Astrocyte (in vitro differentiated cells and primary cell): ENCODE data around the gene NSD2. TPM values are rescaled to one million over a fixed set of nuclear protein-coding genes. Genes with fewer than 3 reads are reported as not detected.

Experiments used
- DNase-seq: peaks from one replicate; pipeline ENCODE4 v3.0.0-alpha.2; 2010; ENCODE audit warnings: low read depth
- FAIRE-seq: peaks from 2 replicates; lab custom pipeline; 2011; peaks lifted over from hg19 to GRCh38; lab: Jason Lieb, UNC
- H2AFZ ChIP-seq: 2 replicates; pipeline ENCODE4 v1.6.0; 2012; ENCODE audit warnings: low read depth, low read length, inconsistent platforms
- H3K27ac ChIP-seq: 2 replicates; pipeline ENCODE4 v1.5.1; 2011; ENCODE audit warnings: low read depth, low read length, inconsistent platforms
- H3K27me3 ChIP-seq: 2 replicates; pipeline ENCODE4 v1.6.0; 2011; ENCODE audit warnings: low read length, inconsistent platforms; ENCODE audit not compliant: insufficient read depth
- H3K36me3 ChIP-seq: 2 replicates; pipeline ENCODE4 v1.5.1; 2011; ENCODE audit warnings: low read length, inconsistent platforms; ENCODE audit not compliant: insufficient read depth
- H3K4me1 ChIP-seq: 2 replicates; pipeline ENCODE4 v1.5.1; 2011; ENCODE audit warnings: low read length, inconsistent platforms; ENCODE audit not compliant: insufficient read depth
- H3K4me2 ChIP-seq: 2 replicates; pipeline ENCODE4 v1.6.0; 2012; ENCODE audit warnings: low read length, inconsistent platforms
- H3K4me3 ChIP-seq: 2 replicates; pipeline ENCODE4 v1.5.1; 2011; ENCODE audit warnings: low read depth, mild to moderate bottlenecking, low read length, inconsistent platforms; ENCODE audit not compliant: insufficient read depth
- H3K79me2 ChIP-seq: 2 replicates; pipeline ENCODE4 v1.6.0; 2012; ENCODE audit warnings: mild to moderate bottlenecking, low read length, inconsistent platforms; ENCODE audit not compliant: insufficient read depth
- H3K9ac ChIP-seq: 2 replicates; pipeline ENCODE4 v1.6.0; 2012; ENCODE audit warnings: mild to moderate bottlenecking, low read length, inconsistent platforms
- H3K9me3 ChIP-seq: 2 replicates; pipeline ENCODE4 v1.5.1; 2012; ENCODE audit warnings: low read depth, mild to moderate bottlenecking, low read length, inconsistent platforms; ENCODE audit not compliant: insufficient read depth
- H4K20me1 ChIP-seq: 2 replicates; pipeline ENCODE4 v1.6.0; 2012; ENCODE audit warnings: low read length, inconsistent platforms; ENCODE audit not compliant: insufficient read depth
- H3K27ac Mint-ChIP-seq: one replicate; pipeline ENCODE4 v1.8.0; 2021; ENCODE audit warnings: mild to moderate bottlenecking, mixed read lengths; ENCODE audit not compliant: unreplicated experiment
- H3K27me3 Mint-ChIP-seq: one replicate; pipeline ENCODE4 v1.8.0; 2021; ENCODE audit warnings: low read depth, mixed read lengths; ENCODE audit not compliant: unreplicated experiment
- H3K36me3 Mint-ChIP-seq: one replicate; pipeline ENCODE4 v1.8.0; 2021; ENCODE audit warnings: low read depth, mixed read lengths; ENCODE audit not compliant: unreplicated experiment
- H3K4me1 Mint-ChIP-seq: one replicate; pipeline ENCODE4 v1.8.0; 2021; ENCODE audit warnings: low read depth, mixed read lengths; ENCODE audit not compliant: unreplicated experiment
- H3K4me3 Mint-ChIP-seq: one replicate; pipeline ENCODE4 v1.8.0; 2021; ENCODE audit warnings: mild to moderate bottlenecking, moderate library complexity, mixed read lengths; ENCODE audit not compliant: unreplicated experiment
- H3K9me3 Mint-ChIP-seq: one replicate; pipeline ENCODE4 v1.8.0; 2021; ENCODE audit warnings: mild to moderate bottlenecking, mixed read lengths; ENCODE audit not compliant: unreplicated experiment
- EZH2 ChIP-seq: IDR thresholded peaks from 2 replicates; pipeline ENCODE4 v1.6.1; 2012; ENCODE audit warnings: mild to moderate bottlenecking, low read length, inconsistent platforms; ENCODE audit not compliant: insufficient read depth
- total RNA-seq: library from RNA; stranded (reverse); gene quantifications from 2 replicates; pipeline ENCODE4 v1.2.1, GENCODE V29; 2021
- TF ChIP-seq, protein P1 (sequence below): IDR thresholded peaks from 2 replicates; pipeline ENCODE4 v1.5.1; 2011; ENCODE audit warnings: low read depth, mild to moderate bottlenecking, inconsistent platforms, low read length, moderate library complexity; ENCODE audit not compliant: insufficient read depth

Gene NSD2
- total RNA-seq, 1 donor from 2014 or later: 31.3 TPM

- Mint-ChIP-seq H3K27ac (no peak overlapping the region), H3K27me3 (no peaks in the 10 kb centered on the region), H3K9me3 (peaks cover 5% of the 10 kb centered on the region), H3K4me3 (no peak overlapping the region), H3K36me3 (peaks cover 12% of the 10 kb centered on the region), H3K4me1 (peaks cover 7% of the 10 kb centered on the region)
- H2AFZ ChIP-seq: no peak overlapping the region
- no peak overlapping the region for H3K4me2 ChIP-seq
- H3K4me1 ChIP-seq: peaks cover 11% of the 10 kb centered on the region
- no peak for DNase-seq
- peaks cover 32% of the 10 kb centered on the region for H3K36me3 ChIP-seq
- TF ChIP-seq, protein P1, sequence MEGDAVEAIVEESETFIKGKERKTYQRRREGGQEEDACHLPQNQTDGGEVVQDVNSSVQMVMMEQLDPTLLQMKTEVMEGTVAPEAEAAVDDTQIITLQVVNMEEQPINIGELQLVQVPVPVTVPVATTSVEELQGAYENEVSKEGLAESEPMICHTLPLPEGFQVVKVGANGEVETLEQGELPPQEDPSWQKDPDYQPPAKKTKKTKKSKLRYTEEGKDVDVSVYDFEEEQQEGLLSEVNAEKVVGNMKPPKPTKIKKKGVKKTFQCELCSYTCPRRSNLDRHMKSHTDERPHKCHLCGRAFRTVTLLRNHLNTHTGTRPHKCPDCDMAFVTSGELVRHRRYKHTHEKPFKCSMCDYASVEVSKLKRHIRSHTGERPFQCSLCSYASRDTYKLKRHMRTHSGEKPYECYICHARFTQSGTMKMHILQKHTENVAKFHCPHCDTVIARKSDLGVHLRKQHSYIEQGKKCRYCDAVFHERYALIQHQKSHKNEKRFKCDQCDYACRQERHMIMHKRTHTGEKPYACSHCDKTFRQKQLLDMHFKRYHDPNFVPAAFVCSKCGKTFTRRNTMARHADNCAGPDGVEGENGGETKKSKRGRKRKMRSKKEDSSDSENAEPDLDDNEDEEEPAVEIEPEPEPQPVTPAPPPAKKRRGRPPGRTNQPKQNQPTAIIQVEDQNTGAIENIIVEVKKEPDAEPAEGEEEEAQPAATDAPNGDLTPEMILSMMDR: no peak
- no peak for TF ChIP-seq EZH2
- H3K9ac ChIP-seq: no peak overlapping the region
- H3K27ac ChIP-seq: no peak overlapping the region
- peaks cover 5% of the 10 kb centered on the region for H3K79me2 ChIP-seq
- H4K20me1 ChIP-seq: peaks cover 6% of the 10 kb centered on the region
- H3K27me3 ChIP-seq: no peaks in the 10 kb centered on the region
- H3K9me3 ChIP-seq: no peaks in the 10 kb centered on the region
- no peak overlapping the region for H3K4me3 ChIP-seq
- no peak for FAIRE-seq
Observed at GRCh38 chr4:1964443-1964842, 93.2 kb downstream of the NSD2 start.

GRCh38 chr4:1964971-1965370 lies 93.8 kb downstream of the NSD2 start:
- no peak overlapping the region for H2AFZ ChIP-seq
- Mint-ChIP-seq H3K4me1 (peaks cover 9% of the 10 kb centered on the region), H3K27me3 (no peaks in the 10 kb centered on the region), H3K9me3 (peaks cover 5% of the 10 kb centered on the region), H3K4me3 (no peak overlapping the region), H3K36me3 (peaks cover 12% of the 10 kb centered on the region), H3K27ac (no peak overlapping the region)
- no peak overlapping the region for H3K27ac ChIP-seq
- no peak overlapping the region for H3K9ac ChIP-seq
- H3K9me3 ChIP-seq: no peaks in the 10 kb centered on the region
- peaks cover 11% of the 10 kb centered on the region for H3K4me1 ChIP-seq
- no peaks in the 10 kb centered on the region for H3K27me3 ChIP-seq
- H3K79me2 ChIP-seq: peaks cover 5% of the 10 kb centered on the region
- peaks cover 6% of the 10 kb centered on the region for H4K20me1 ChIP-seq
- H3K4me2 ChIP-seq: no peak overlapping the region
- DNase-seq: no peak
- no peak for FAIRE-seq
- no peak overlapping the region for H3K4me3 ChIP-seq
- H3K36me3 ChIP-seq: peaks cover 27% of the 10 kb centered on the region
- TF ChIP-seq EZH2: no peak
- TF ChIP-seq, protein P1: no peak

DNA sequence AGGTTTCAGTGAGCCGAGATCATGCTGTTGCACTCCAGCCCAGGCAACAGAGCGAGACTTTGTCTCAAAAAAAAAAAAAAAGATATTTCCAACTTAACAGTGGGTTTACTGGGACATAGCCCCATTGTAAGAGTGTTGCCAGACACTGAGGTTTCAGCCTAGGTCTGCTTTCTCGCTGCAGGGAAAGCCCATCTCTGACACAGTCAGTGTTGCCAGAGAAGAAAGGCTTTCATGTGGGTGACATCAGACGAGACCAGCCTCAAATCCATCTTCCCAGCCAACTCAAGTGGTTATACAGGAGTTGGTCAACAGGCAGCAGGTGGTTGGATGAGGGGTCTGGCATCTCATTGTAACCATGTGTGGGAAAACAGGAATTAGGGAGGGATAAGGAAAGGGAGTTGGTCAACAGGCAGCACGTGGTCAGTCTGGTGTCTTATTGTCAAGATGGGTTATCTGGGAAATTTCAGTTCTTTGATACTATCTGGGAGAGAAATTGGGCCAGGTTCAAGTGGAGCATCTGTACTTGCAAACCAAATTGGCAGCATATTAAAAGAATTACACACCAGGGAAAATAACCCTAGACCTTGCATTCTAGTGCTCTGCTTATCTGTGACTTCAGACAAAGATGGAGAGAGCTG lies 96.4 kb downstream of the NSD2 start:
- H3K27me3 Mint-ChIP-seq: no peaks in the 10 kb centered on the region
- no peak overlapping the region for H3K27ac Mint-ChIP-seq
- no peak for FAIRE-seq
- Histone ChIP-seq H3K36me3 (peaks cover 23% of the 10 kb centered on the region), H4K20me1 (peaks cover 12% of the 10 kb centered on the region), H3K4me3 (no peak overlapping the region), H3K4me2 (no peak overlapping the region), H3K4me1 (no peaks in the 10 kb centered on the region), H3K27ac (no peak overlapping the region), H3K79me2 (peaks cover 5% of the 10 kb centered on the region), H3K27me3 (no peaks in the 10 kb centered on the region), H2AFZ (no peak overlapping the region), H3K9ac (no peak overlapping the region), H3K9me3 (no peaks in the 10 kb centered on the region)
- TF ChIP-seq, protein P1: no peak
- TF ChIP-seq EZH2: no peak
- no peak overlapping the region for H3K4me3 Mint-ChIP-seq
- H3K36me3 Mint-ChIP-seq: peaks cover 11% of the 10 kb centered on the region
- peak; percentile 36 for DNase-seq
- H3K9me3 Mint-ChIP-seq: peaks cover 5% of the 10 kb centered on the region
- peaks cover 3% of the 10 kb centered on the region for H3K4me1 Mint-ChIP-seq
